ENCODE measurements around the gene SRPX.

- TF ChIP-seq CTCF (conservative IDR thresholded peaks at IDR 0.05): no peak
- no peak for TF ChIP-seq ZFX (IDR thresholded peaks at IDR 0.05)
These were observed 26.4 kb upstream of the SRPX start for GRCh38 chrX:38247051-38247450.
